SK-N-SH (cell line): ENCODE data around the gene CEBPB. TPM values are rescaled to one million over a fixed set of nuclear protein-coding genes. Genes with fewer than 3 reads are reported as not detected.

Source experiments
- CTCF ChIA-PET: fragments of 300-600, 350-600 bp; formaldehyde crosslinking; extraction: SDS; loops from one replicate; lab custom pipeline; 2021; lab: Yijun Ruan, JAX
- POLR2A ChIA-PET: fragments of 350-600 bp; sonication (Branson Sonifier 250); formaldehyde crosslinking; extraction: SDS; loops from one replicate; lab custom pipeline; 2020; ENCODE audit warnings: antibody characterized with exemption, inconsistent platforms; lab: Yijun Ruan, JAX
- DNase-seq: peaks from one replicate; pipeline ENCODE4 v3.0.0; 2012
- H2AFZ ChIP-seq: fragments of 200-600 bp; sonication (generic); 2 replicates; pipeline ENCODE4 v1.8.1; 2016; ENCODE audit warnings: antibody characterized with exemption, mild to moderate bottlenecking, low read depth
- H3F3A ChIP-seq: fragments of 200-600 bp; sonication (generic); replicated peaks from 2 replicates; pipeline ENCODE3; 2016; ENCODE audit warnings: antibody characterized with exemption, mild to moderate bottlenecking; ENCODE audit not compliant: insufficient read depth
- H3K27ac ChIP-seq, 2 experiments: fragments of 200-500 bp in 1 of 2; fragments of 200-600 bp in 1 of 2; sonication (Bioruptor generic) in 1 of 2; sonication (generic), shearing (Covaris generic) in 1 of 2; 2 replicates each; pipeline versions ENCODE4 v1.5.1 to v1.6.1; 2014 to 2016; ENCODE audit warnings: low read depth in 2 of 2, inconsistent platforms in 1 of 2, low read length in 1 of 2, mild to moderate bottlenecking in 1 of 2, mixed read lengths in 1 of 2
- H3K27me3 ChIP-seq: fragments of 200-600 bp; sonication (generic), shearing (Covaris generic); 2 replicates; pipeline ENCODE4 v1.6.1; 2016; ENCODE audit warnings: mixed run types; ENCODE audit not compliant: insufficient read depth
- H3K36me3 ChIP-seq, 2 experiments: fragments of 200-500 bp in 1 of 2; fragments of 200-600 bp in 1 of 2; sonication (Bioruptor generic) in 1 of 2; sonication (generic) in 1 of 2; replicated peaks in 1 of 2; 2 replicates each; pipeline versions ENCODE3 to v1.5.1; 2014 to 2016; ENCODE audit warnings: low read length in 1 of 2, mild to moderate bottlenecking in 1 of 2; ENCODE audit not compliant: insufficient read depth in 2 of 2, control insufficient read depth in 1 of 2
- H3K4me1 ChIP-seq, 2 experiments: fragments of 200-500 bp in 1 of 2; fragments of 200-600 bp in 1 of 2; sonication (Bioruptor generic) in 1 of 2; sonication (generic), shearing (Covaris generic) in 1 of 2; 2 replicates each; pipeline versions ENCODE4 v1.5.1 to v1.6.1; 2014 to 2016; ENCODE audit warnings: low read depth in 1 of 2, low read length in 1 of 2, mixed run types in 1 of 2; ENCODE audit not compliant: insufficient read depth in 2 of 2, control insufficient read depth in 1 of 2
- H3K4me2 ChIP-seq: fragments of 200-600 bp; sonication (generic), shearing (Covaris generic); 2 replicates; pipeline ENCODE4 v1.6.1; 2017; ENCODE audit warnings: mixed run types
- H3K4me3 ChIP-seq, 2 experiments: fragments of 200-500 bp in 1 of 2; fragments of 200-600 bp in 1 of 2; sonication (Bioruptor generic) in 1 of 2; sonication (generic), shearing (Covaris generic) in 1 of 2; 2 replicates each; pipeline versions ENCODE4 v1.5.1 to v1.8.1; 2014 to 2016; ENCODE audit warnings: low read depth in 2 of 2, inconsistent platforms in 1 of 2, low read length in 1 of 2, mild to moderate bottlenecking in 1 of 2, mixed read lengths in 1 of 2, moderate library complexity in 1 of 2
- H3K79me2 ChIP-seq: fragments of 200-600 bp; sonication (generic); 2 replicates; pipeline ENCODE4 v1.8.1; 2017; ENCODE audit warnings: mild to moderate bottlenecking; ENCODE audit not compliant: insufficient read depth
- H3K9ac ChIP-seq: fragments of 200-600 bp; sonication (generic); 2 replicates; pipeline ENCODE4 v1.6.1; 2017; ENCODE audit warnings: mixed run types
- H3K9me2 ChIP-seq: fragments of 200-600 bp; sonication (generic); 2 replicates; pipeline ENCODE4 v1.6.1; 2017; ENCODE audit warnings: mixed run types
- H3K9me3 ChIP-seq: fragments of 200-600 bp; sonication (generic); 2 replicates; pipeline ENCODE4 v1.6.1; 2017; ENCODE audit warnings: mixed run types, mild to moderate bottlenecking, moderate library complexity
- H4K20me1 ChIP-seq: fragments of 200-600 bp; sonication (generic); 2 replicates; pipeline ENCODE4 v1.6.1; 2017; ENCODE audit warnings: mild to moderate bottlenecking, mixed run types; ENCODE audit not compliant: insufficient read depth
- CHD2 ChIP-seq: fragments of 150-350 bp; IDR thresholded peaks from 2 replicates; pipeline ENCODE4 v1.6.1; 2018; ENCODE audit warnings: low read length; ENCODE audit not compliant: partially characterized antibody
- CTCF ChIP-seq: fragments of 200-600 bp; sonication (generic); IDR thresholded peaks from 2 replicates; pipeline ENCODE4 v1.6.1; 2017; ENCODE audit warnings: antibody characterized with exemption, mild to moderate bottlenecking, moderate library complexity
- FOSL2 ChIP-seq: IDR thresholded peaks from 2 replicates; pipeline ENCODE4 v1.4.0; 2012; ENCODE audit warnings: low read depth, mild to moderate bottlenecking, moderate library complexity, borderline replicate concordance
- FOXM1 ChIP-seq: IDR thresholded peaks from 2 replicates; pipeline ENCODE4 v1.4.0; 2012; ENCODE audit warnings: low read depth, mild to moderate bottlenecking
- GABPA ChIP-seq: IDR thresholded peaks from 2 replicates; pipeline ENCODE4 v1.4.0; 2012; ENCODE audit warnings: low read depth, mild to moderate bottlenecking
- JUND ChIP-seq: IDR thresholded peaks from 2 replicates; pipeline ENCODE4 v1.4.0; 2012
- MEF2A ChIP-seq: IDR thresholded peaks from 2 replicates; pipeline ENCODE4 v1.4.0; 2012; ENCODE audit warnings: low read depth, borderline replicate concordance
- MXI1 ChIP-seq: IDR thresholded peaks from 2 replicates; pipeline ENCODE4 v1.6.1; 2012; ENCODE audit warnings: mild to moderate bottlenecking, low read depth, low read length, improper control_type of control experiment
- NFIC ChIP-seq: IDR thresholded peaks from 2 replicates; pipeline ENCODE4 v1.4.0; 2012; ENCODE audit warnings: borderline replicate concordance
- PBX3 ChIP-seq: IDR thresholded peaks from 2 replicates; pipeline ENCODE4; 2012
- POLR2AphosphoS5 ChIP-seq: IDR thresholded peaks from 2 replicates; pipeline ENCODE4 v1.6.1; 2012; ENCODE audit warnings: low read depth, low read length
- RCOR1 ChIP-seq: fragments of 150-350 bp; IDR thresholded peaks from 2 replicates; pipeline ENCODE4 v1.6.1; 2017; ENCODE audit warnings: antibody characterized with exemption, low read length
- RFX5 ChIP-seq: IDR thresholded peaks from 2 replicates; pipeline ENCODE4 v1.6.1; 2012; ENCODE audit warnings: mild to moderate bottlenecking, improper control_type of control experiment, low read length
- RXRA ChIP-seq: IDR thresholded peaks from 2 replicates; pipeline ENCODE4 v1.4.0; 2012; ENCODE audit warnings: low read depth, mild to moderate bottlenecking, borderline replicate concordance
- SIN3A ChIP-seq: IDR thresholded peaks from 2 replicates; pipeline ENCODE4 v1.6.1; 2012; ENCODE audit warnings: low read depth, mild to moderate bottlenecking, low read length, moderate library complexity, borderline replicate concordance
- SMC3 ChIP-seq: IDR thresholded peaks from 2 replicates; pipeline ENCODE4 v1.6.1; 2012; ENCODE audit warnings: low read depth, low read length, improper control_type of control experiment
- TCF12 ChIP-seq: IDR thresholded peaks from 2 replicates; pipeline ENCODE4 v1.4.0; 2012
- TEAD4 ChIP-seq: IDR thresholded peaks from 2 replicates; pipeline ENCODE4 v1.4.0; 2012; ENCODE audit warnings: mild to moderate bottlenecking, borderline replicate concordance; ENCODE audit not compliant: insufficient read depth
- YY1 ChIP-seq: IDR thresholded peaks from 2 replicates; pipeline ENCODE4 v1.4.0; 2012; ENCODE audit warnings: low read depth, mild to moderate bottlenecking
- WGBS: methylation state at CpG from one replicate; pipeline ENCODE4 v1.1.6; 2017; ENCODE audit warnings: low lambda C conversion rate; 5-methylcytosine and 5-hydroxymethylcytosine counted together
- polyA plus RNA-seq, 3 experiments: library from polyadenylated mRNA; depleted of rRNA; stranded (reverse); fragments of >200 nt; gene quantifications; 2 replicates each; pipeline ENCODE4 v1.2.3, GENCODE V29; 2012
- TF ChIP-seq, protein P1 (sequence below): IDR thresholded peaks from 2 replicates; pipeline ENCODE4 v1.4.0; 2012; ENCODE audit warnings: low read depth
- TF ChIP-seq, protein P2 (sequence below): fragments of 150-350 bp; IDR thresholded peaks from 2 replicates; pipeline ENCODE4 v1.6.1; 2017; ENCODE audit warnings: antibody characterized with exemption, low read length, low read depth, borderline replicate concordance
- TF ChIP-seq, protein P3 (sequence below): IDR thresholded peaks from 2 replicates; pipeline ENCODE4 v1.4.0; 2012; ENCODE audit warnings: low read depth, borderline replicate concordance
- TF ChIP-seq, protein P4 (sequence below): IDR thresholded peaks from 2 replicates; pipeline ENCODE4 v1.4.0; 2012; ENCODE audit warnings: low read depth, borderline replicate concordance

Gene CEBPB
- polyA plus RNA-seq, 1 of the 3 experiments (the other 2 are of a cell fraction): 14.7 TPM

- Histone ChIP-seq H3F3A (no peaks in the 10 kb centered on the region), H3K9me2 (no peaks in the 10 kb centered on the region), H3K4me3 (no peak overlapping the region), H3K79me2 (no peaks in the 10 kb centered on the region), H3K27me3 (no peaks in the 10 kb centered on the region), H3K27ac (no peak overlapping the region), H3K9ac (no peak overlapping the region), H3K36me3 (no peaks in the 10 kb centered on the region), H3K4me2 (no peak overlapping the region), H4K20me1 (no peaks in the 10 kb centered on the region), H3K9me3 (no peaks in the 10 kb centered on the region), H3K4me1 (no peaks in the 10 kb centered on the region), H2AFZ (no peak overlapping the region)
- POLR2A ChIA-PET: interaction anchor here (0.6 kb wide), 1 partner anchor 12 kb away, joined by 3 read pairs; no protein-coding TSS in a partner anchor
- CTCF ChIA-PET: no interaction called here
- 92% methylated on average over 7 of the region's 7 CpGs for WGBS
- DNase-seq: no peak
- TF ChIP-seq TEAD4: no peak
- TF ChIP-seq NFIC: no peak
- no peak for TF ChIP-seq SIN3A
- TF ChIP-seq RCOR1: no peak
- TF ChIP-seq, protein P1, sequence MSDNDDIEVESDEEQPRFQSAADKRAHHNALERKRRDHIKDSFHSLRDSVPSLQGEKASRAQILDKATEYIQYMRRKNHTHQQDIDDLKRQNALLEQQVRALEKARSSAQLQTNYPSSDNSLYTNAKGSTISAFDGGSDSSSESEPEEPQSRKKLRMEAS: no peak
- no peak for TF ChIP-seq MXI1
- TF ChIP-seq JUND: no peak
- TF ChIP-seq CHD2: no peak
- TF ChIP-seq RXRA: no peak
- TF ChIP-seq SMC3: no peak
- no peak for TF ChIP-seq RFX5
- TF ChIP-seq MEF2A: no peak
- no peak for TF ChIP-seq FOXM1
- no peak for TF ChIP-seq TCF12
- no peak for TF ChIP-seq PBX3
- TF ChIP-seq, protein P2, sequence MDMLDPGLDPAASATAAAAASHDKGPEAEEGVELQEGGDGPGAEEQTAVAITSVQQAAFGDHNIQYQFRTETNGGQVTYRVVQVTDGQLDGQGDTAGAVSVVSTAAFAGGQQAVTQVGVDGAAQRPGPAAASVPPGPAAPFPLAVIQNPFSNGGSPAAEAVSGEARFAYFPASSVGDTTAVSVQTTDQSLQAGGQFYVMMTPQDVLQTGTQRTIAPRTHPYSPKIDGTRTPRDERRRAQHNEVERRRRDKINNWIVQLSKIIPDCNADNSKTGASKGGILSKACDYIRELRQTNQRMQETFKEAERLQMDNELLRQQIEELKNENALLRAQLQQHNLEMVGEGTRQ: no peak
These were observed 39.6 kb downstream of the CEBPB start for GRCh38 chr20:50230184-50230583.

GRCh38 chr20:50230871-50231560 is 40.4 kb downstream of the CEBPB start:
- Histone ChIP-seq H3K9me3 (no peaks in the 10 kb centered on the region), H3F3A (no peaks in the 10 kb centered on the region), H3K27ac (no peak overlapping the region), H4K20me1 (no peaks in the 10 kb centered on the region), H2AFZ (no peak overlapping the region), H3K4me1 (no peaks in the 10 kb centered on the region), H3K4me3 (no peak overlapping the region), H3K4me2 (no peak overlapping the region), H3K9ac (no peak overlapping the region), H3K9me2 (no peaks in the 10 kb centered on the region), H3K27me3 (no peaks in the 10 kb centered on the region), H3K79me2 (no peaks in the 10 kb centered on the region), H3K36me3 (no peaks in the 10 kb centered on the region)
- ChIA-PET CTCF (no interaction called here), POLR2A (no interaction called here)
- DNase-seq: no peak
- 80% methylated on average over 9 of the region's 9 CpGs for whole genome bisulfite sequencing
- TF ChIP-seq RXRA (no peak), JUND (no peak), MEF2A (no peak), TCF12 (no peak), POLR2AphosphoS5 (no peak), FOSL2 (no peak), SIN3A (no peak), CTCF (no peak), GABPA (no peak), FOXM1 (no peak), YY1 (no peak)
- TF ChIP-seq, protein P3, sequence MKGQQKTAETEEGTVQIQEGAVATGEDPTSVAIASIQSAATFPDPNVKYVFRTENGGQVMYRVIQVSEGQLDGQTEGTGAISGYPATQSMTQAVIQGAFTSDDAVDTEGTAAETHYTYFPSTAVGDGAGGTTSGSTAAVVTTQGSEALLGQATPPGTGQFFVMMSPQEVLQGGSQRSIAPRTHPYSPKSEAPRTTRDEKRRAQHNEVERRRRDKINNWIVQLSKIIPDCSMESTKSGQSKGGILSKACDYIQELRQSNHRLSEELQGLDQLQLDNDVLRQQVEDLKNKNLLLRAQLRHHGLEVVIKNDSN: no peak
- TF ChIP-seq, protein P4, sequence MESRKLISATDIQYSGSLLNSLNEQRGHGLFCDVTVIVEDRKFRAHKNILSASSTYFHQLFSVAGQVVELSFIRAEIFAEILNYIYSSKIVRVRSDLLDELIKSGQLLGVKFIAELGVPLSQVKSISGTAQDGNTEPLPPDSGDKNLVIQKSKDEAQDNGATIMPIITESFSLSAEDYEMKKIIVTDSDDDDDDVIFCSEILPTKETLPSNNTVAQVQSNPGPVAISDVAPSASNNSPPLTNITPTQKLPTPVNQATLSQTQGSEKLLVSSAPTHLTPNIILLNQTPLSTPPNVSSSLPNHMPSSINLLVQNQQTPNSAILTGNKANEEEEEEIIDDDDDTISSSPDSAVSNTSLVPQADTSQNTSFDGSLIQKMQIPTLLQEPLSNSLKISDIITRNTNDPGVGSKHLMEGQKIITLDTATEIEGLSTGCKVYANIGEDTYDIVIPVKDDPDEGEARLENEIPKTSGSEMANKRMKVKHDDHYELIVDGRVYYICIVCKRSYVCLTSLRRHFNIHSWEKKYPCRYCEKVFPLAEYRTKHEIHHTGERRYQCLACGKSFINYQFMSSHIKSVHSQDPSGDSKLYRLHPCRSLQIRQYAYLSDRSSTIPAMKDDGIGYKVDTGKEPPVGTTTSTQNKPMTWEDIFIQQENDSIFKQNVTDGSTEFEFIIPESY: no peak
